Measurements from ENCODE around the gene ZNF69. TPM values are rescaled to one million over a fixed set of nuclear protein-coding genes. Genes with fewer than 3 reads are reported as not detected.
A peak's percentile ranks its signal among the peaks of the same experiment; 100 is the strongest.

The ZNF69 gene
- total and polyA plus RNA-seq, 2 of the 13 experiments (the other 11 are each of a cell fraction or from before 2014, with no cell fraction given) = 9.6 to 21.0 TPM

- TF ChIP-seq THAP7 (CRISPR knock-in tag; IDR thresholded peaks at IDR 0.05) (peak; percentile 64; the same call in 1 of the 2 replicates), TOPORS (CRISPR knock-in tag; IDR thresholded peaks at IDR 0.05) (peak; percentile 77), MXD1 (CRISPR knock-in tag; IDR thresholded peaks at IDR 0.05) (peak; percentile 79; the same call in 1 of the 2 replicates), ZBTB46 (CRISPR knock-in tag; IDR thresholded peaks at IDR 0.05; ENCODE audit: borderline replicate concordance) (peak; percentile 85; the same call in 1 of the 2 replicates), ZNF276 (CRISPR knock-in tag; IDR thresholded peaks at IDR 0.05; ENCODE audit: low read depth) (peak; percentile 79; the same call in 1 of the 2 replicates), KDM5B (CRISPR knock-in tag; IDR thresholded peaks at IDR 0.05; ENCODE audit: borderline replicate concordance) (peak; percentile 49; the same call in 1 of the 2 replicates), NONO (IDR thresholded peaks at IDR 0.05) (no peak), NONO (CRISPR knock-in tag; conservative IDR thresholded peaks at IDR 0.05) (peak; percentile 70; the same call in 1 of the 2 replicates), TARDBP (CRISPR knock-in tag; IDR thresholded peaks at IDR 0.05) (0 out of 2 replicates have a peak, but pooled peaks have one; percentile 32), TFDP2 (CRISPR knock-in tag; IDR thresholded peaks at IDR 0.05) (peak; percentile 66), TFE3 (CRISPR knock-in tag; IDR thresholded peaks at IDR 0.05) (peak; percentile 59), IKZF5 (CRISPR knock-in tag; IDR thresholded peaks at IDR 0.05) (peak; percentile 94), RXRB (CRISPR knock-in tag; IDR thresholded peaks at IDR 0.05; ENCODE audit: borderline replicate concordance) (peak; percentile 54), ZSCAN31 (CRISPR knock-in tag; IDR thresholded peaks at IDR 0.05; ENCODE audit: low read depth) (peak; percentile 98), ZNF589 (CRISPR knock-in tag; conservative IDR thresholded peaks at IDR 0.05) (0 out of 2 replicates have a peak, but pooled peaks have one; percentile 51), E2F1 (CRISPR knock-in tag; IDR thresholded peaks at IDR 0.05) (peak; percentile 56; the same call in 1 of the 2 replicates)
These were observed at the start of gene ZNF69 (continued) for GRCh38 chr19:11887611-11888531.
